ENCODE data around the gene IRX2.

DNA sequence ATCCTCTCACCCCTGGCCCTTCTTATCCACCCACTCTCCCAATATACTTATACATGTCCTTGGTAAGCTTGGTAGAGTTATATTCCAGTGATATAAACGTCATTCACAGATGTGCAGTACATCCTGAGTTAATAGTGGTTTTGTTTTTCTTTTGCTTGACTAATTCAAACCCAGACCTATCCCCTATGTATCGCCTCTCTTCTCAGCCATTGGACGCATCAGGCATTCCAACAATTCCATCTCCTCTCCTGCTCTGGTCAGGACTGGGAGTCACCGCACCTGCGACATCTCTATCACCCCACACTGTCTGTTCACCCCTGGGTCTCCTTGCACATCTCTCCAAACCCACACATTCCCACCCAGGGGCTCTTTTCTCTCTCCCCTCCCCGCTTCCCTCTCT is 21.9 kb upstream of the IRX2 start:
- TF ChIP-seq, protein P1, sequence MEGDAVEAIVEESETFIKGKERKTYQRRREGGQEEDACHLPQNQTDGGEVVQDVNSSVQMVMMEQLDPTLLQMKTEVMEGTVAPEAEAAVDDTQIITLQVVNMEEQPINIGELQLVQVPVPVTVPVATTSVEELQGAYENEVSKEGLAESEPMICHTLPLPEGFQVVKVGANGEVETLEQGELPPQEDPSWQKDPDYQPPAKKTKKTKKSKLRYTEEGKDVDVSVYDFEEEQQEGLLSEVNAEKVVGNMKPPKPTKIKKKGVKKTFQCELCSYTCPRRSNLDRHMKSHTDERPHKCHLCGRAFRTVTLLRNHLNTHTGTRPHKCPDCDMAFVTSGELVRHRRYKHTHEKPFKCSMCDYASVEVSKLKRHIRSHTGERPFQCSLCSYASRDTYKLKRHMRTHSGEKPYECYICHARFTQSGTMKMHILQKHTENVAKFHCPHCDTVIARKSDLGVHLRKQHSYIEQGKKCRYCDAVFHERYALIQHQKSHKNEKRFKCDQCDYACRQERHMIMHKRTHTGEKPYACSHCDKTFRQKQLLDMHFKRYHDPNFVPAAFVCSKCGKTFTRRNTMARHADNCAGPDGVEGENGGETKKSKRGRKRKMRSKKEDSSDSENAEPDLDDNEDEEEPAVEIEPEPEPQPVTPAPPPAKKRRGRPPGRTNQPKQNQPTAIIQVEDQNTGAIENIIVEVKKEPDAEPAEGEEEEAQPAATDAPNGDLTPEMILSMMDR (IDR thresholded peaks at IDR 0.05): no peak
- TF ChIP-seq, protein P2, sequence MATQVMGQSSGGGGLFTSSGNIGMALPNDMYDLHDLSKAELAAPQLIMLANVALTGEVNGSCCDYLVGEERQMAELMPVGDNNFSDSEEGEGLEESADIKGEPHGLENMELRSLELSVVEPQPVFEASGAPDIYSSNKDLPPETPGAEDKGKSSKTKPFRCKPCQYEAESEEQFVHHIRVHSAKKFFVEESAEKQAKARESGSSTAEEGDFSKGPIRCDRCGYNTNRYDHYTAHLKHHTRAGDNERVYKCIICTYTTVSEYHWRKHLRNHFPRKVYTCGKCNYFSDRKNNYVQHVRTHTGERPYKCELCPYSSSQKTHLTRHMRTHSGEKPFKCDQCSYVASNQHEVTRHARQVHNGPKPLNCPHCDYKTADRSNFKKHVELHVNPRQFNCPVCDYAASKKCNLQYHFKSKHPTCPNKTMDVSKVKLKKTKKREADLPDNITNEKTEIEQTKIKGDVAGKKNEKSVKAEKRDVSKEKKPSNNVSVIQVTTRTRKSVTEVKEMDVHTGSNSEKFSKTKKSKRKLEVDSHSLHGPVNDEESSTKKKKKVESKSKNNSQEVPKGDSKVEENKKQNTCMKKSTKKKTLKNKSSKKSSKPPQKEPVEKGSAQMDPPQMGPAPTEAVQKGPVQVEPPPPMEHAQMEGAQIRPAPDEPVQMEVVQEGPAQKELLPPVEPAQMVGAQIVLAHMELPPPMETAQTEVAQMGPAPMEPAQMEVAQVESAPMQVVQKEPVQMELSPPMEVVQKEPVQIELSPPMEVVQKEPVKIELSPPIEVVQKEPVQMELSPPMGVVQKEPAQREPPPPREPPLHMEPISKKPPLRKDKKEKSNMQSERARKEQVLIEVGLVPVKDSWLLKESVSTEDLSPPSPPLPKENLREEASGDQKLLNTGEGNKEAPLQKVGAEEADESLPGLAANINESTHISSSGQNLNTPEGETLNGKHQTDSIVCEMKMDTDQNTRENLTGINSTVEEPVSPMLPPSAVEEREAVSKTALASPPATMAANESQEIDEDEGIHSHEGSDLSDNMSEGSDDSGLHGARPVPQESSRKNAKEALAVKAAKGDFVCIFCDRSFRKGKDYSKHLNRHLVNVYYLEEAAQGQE (IDR thresholded peaks at IDR 0.05; ENCODE audit: insufficient read depth in 1 of 2, low read depth in 2 of 2, low read length in 1 of 2): no peak
- TF ChIP-seq POLR2AphosphoS5 (IDR thresholded peaks at IDR 0.05; ENCODE audit: low read depth, low read length): no peak
